ENCODE measurements around the gene G0S2. TPM values are rescaled to one million over a fixed set of nuclear protein-coding genes. Genes with fewer than 3 reads are reported as not detected.
A peak's percentile ranks its signal among the peaks of the same experiment; 100 is the strongest.

The G0S2 gene, protein sequence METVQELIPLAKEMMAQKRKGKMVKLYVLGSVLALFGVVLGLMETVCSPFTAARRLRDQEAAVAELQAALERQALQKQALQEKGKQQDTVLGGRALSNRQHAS
- total RNA-seq: 0.65 to 1.0 TPM (median 0.69 TPM) in 3 replicates
- long read RNA-seq, partial matches to known transcripts: 0 of 2 reads
- long read RNA-seq, other reads (novel, unspliced or antisense): 0 of 2 reads

DNA sequence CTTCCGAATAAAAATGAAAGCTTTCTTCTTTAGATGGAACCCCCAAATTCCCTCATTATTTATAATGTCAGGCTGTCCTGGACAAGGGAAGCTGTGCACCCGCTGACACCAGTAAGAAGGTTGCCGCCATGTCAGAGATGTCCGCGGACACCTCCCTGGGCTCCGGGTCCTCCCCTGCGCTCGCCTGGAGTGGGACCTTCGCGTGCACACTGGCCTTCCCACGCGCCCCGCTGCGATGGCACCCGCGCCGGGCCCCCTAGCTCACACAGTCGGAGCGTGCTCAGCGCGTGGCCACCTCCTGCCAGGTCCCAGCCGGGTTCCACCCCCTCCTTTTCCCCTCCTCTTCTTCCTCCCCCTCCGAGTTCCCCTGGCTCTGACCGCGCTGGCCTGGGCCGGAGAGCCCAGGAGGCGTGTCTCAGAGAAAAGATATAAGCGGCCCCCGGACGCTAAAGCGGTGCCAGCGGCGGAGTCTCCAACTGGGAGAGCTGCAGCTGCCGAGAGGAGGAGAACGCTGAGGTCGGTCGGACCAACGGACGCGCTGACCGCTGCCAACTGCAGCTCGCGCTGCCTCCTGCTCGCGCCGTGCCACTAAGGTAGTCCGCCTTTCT, at the start of gene G0S2:
G0S2 (plus strand) TSS at position 456 of the 608 bp plus-strand sequence. CDS start 273 bp downstream, outside the sequence.
- H3K27ac Mint-ChIP-seq (ENCODE audit: unreplicated experiment): no peak within 1 kb of the TSS
- H3K4me1 Mint-ChIP-seq (ENCODE audit: low read depth): peaks cover 25% of the 10 kb centered on the region
- H3K9me3 Mint-ChIP-seq (ENCODE audit: low read depth): peaks cover 5% of the 10 kb centered on the region
- peaks cover 4% of the 10 kb centered on the region for H3K36me3 Mint-ChIP-seq (ENCODE audit: low read depth)
- DNase-seq (ENCODE audit: low spot score): no peak
- peak within 1 kb of the TSS; percentile 74 for H3K4me3 Mint-ChIP-seq (ENCODE audit: unreplicated experiment)
- H3K27me3 Mint-ChIP-seq (ENCODE audit: low read depth): peaks cover 59% of the 10 kb centered on the region
- TF ChIP-seq, protein P1, sequence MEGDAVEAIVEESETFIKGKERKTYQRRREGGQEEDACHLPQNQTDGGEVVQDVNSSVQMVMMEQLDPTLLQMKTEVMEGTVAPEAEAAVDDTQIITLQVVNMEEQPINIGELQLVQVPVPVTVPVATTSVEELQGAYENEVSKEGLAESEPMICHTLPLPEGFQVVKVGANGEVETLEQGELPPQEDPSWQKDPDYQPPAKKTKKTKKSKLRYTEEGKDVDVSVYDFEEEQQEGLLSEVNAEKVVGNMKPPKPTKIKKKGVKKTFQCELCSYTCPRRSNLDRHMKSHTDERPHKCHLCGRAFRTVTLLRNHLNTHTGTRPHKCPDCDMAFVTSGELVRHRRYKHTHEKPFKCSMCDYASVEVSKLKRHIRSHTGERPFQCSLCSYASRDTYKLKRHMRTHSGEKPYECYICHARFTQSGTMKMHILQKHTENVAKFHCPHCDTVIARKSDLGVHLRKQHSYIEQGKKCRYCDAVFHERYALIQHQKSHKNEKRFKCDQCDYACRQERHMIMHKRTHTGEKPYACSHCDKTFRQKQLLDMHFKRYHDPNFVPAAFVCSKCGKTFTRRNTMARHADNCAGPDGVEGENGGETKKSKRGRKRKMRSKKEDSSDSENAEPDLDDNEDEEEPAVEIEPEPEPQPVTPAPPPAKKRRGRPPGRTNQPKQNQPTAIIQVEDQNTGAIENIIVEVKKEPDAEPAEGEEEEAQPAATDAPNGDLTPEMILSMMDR (IDR thresholded peaks at IDR 0.05): no peak

DNA sequence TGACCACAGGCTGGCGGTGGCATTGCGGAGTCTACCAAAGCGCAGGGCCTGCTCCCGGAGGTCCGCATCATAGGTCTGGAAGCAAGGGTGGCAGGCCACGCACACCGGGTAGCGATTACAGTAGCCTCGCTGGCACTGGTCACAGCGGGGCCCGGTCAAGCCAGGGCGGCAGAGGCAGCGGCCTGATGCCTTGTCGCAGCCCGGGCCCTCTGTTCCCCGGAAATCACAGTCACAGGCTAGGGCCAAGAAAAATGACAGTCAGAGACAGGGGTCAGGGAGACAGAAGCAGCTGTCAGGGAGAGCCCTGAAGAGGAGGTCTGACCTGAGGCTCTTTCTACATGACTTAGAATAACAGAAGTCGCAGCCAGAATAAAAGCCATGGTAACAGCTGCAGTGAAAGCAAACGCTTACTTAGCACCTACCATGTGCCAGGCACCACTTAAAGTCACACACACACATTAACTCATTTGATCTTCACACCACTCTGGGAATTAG, 49.4 kb upstream of the G0S2 start:
- Mint-ChIP-seq H3K4me3 (ENCODE audit: unreplicated experiment) (no peak overlapping the region), H3K4me1 (ENCODE audit: low read depth) (peaks cover 25% of the 10 kb centered on the region), H3K36me3 (ENCODE audit: low read depth) (no peaks in the 10 kb centered on the region), H3K9me3 (ENCODE audit: low read depth) (no peaks in the 10 kb centered on the region), H3K27me3 (ENCODE audit: low read depth) (no peaks in the 10 kb centered on the region), H3K27ac (ENCODE audit: unreplicated experiment) (peak overlapping the region; percentile 83)
- TF ChIP-seq, protein P1 (IDR thresholded peaks at IDR 0.05): no peak
- DNase-seq (ENCODE audit: low spot score): no peak

DNA sequence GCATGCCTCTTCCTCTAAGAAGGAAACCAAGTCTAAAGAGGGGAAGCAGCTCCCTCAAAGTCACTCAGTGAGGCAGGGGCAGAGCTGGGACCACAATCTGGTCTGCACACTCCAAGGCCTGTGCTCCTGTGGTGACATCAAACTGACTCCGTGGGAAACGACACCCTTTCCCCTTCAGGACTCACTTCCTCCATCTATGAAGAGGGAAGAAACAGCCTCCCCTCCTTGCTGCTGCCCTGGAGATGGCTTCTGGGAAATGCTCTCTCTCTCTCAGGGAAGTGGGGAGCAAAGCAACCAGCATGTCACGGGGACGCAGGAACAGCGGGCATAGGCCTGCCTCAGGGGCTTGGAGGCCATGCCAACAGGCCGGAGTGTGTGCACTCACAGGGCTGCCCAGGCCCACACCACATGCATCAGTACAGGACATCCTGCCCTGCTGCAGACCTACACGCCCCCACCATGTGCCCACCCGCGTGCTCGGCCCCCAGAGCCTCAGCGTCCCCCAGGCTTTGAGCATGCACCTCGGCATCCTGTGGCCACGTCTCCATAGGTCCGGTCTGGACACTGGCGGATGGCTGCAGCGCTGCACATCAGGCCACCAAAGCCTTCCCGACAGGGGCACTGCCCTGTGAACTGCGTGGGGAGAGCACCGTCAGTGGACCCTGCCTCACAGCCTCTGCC, 48.7 kb upstream of the G0S2 start:
- TF ChIP-seq, protein P1 (IDR thresholded peaks at IDR 0.05): no peak
- H3K9me3 Mint-ChIP-seq (ENCODE audit: low read depth): no peaks in the 10 kb centered on the region
- no peaks in the 10 kb centered on the region for H3K27me3 Mint-ChIP-seq (ENCODE audit: low read depth)
- DNase-seq (ENCODE audit: low spot score): no peak
- no peak overlapping the region for H3K27ac Mint-ChIP-seq (ENCODE audit: unreplicated experiment)
- no peaks in the 10 kb centered on the region for H3K36me3 Mint-ChIP-seq (ENCODE audit: low read depth)
- H3K4me3 Mint-ChIP-seq (ENCODE audit: unreplicated experiment): no peak overlapping the region
- peaks cover 22% of the 10 kb centered on the region for H3K4me1 Mint-ChIP-seq (ENCODE audit: low read depth)

DNA sequence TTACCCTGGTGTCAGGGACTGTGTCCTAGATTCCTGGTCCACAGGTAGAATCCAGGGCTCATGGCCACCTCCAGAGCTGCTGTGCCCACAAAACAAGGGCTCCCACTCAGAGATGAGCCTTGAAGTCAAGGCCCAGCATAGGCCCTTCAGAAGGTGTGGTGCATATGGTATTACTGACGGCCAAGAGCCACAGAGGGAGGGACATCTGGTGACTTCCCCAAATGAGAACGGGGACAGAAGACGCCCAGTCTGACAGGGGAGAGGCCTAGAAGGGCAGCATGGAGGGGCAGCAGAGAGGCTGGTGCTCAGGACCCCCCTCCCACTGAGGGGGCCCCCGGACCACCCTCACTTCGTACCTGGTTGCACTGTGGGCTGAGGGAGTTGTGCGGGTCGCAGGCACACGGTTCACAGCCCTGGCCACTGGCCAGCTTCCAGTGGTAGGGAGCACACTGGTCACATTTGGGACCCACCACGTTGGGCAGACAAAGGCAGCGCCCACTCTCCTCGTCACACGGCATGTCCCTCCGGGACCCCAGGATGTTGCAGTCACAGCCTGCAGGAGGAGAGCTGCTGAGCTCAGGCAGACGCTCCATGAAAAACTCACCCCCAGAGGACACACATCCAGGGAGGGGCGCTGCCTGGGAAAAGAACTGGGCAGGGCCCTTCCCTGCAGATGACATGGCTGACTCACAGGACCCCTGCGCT, 48.0 kb upstream of the G0S2 start:
- peaks cover 2% of the 10 kb centered on the region for H3K27me3 Mint-ChIP-seq (ENCODE audit: low read depth)
- H3K9me3 Mint-ChIP-seq (ENCODE audit: low read depth): no peaks in the 10 kb centered on the region
- no peak overlapping the region for H3K27ac Mint-ChIP-seq (ENCODE audit: unreplicated experiment)
- TF ChIP-seq, protein P1 (IDR thresholded peaks at IDR 0.05): no peak
- peaks cover 22% of the 10 kb centered on the region for H3K4me1 Mint-ChIP-seq (ENCODE audit: low read depth)
- DNase-seq (ENCODE audit: low spot score): no peak
- H3K4me3 Mint-ChIP-seq (ENCODE audit: unreplicated experiment): no peak overlapping the region
- H3K36me3 Mint-ChIP-seq (ENCODE audit: low read depth): no peaks in the 10 kb centered on the region

DNA sequence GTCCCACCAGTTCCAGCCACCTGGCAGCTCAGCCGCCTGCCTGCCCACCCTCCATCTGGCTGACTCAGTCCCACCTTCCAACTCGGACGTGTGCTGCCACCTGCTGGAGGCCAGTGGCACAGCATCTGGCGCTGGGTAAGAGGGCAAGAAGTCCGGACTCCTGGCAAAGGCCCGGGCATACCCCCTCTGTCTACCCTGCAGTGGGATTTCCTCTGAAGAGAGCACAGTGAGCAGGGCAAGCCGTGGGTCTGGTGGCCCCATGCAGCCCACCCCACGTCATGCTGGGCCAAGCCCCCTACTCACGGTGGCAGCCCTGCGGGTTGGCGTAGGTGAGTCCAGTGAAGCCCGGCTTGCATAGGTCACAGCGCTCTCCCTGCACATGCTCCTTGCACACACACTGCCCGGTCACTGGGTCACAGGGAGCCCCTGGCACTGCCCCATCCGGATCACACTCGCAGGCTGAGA, 47.4 kb upstream of the G0S2 start:
- H3K9me3 Mint-ChIP-seq (ENCODE audit: low read depth): no peaks in the 10 kb centered on the region
- no peak overlapping the region for H3K27ac Mint-ChIP-seq (ENCODE audit: unreplicated experiment)
- DNase-seq (ENCODE audit: low spot score): no peak
- peaks cover 2% of the 10 kb centered on the region for H3K27me3 Mint-ChIP-seq (ENCODE audit: low read depth)
- no peaks in the 10 kb centered on the region for H3K36me3 Mint-ChIP-seq (ENCODE audit: low read depth)
- TF ChIP-seq, protein P1 (IDR thresholded peaks at IDR 0.05): peak; percentile 95
- H3K4me1 Mint-ChIP-seq (ENCODE audit: low read depth): peaks cover 22% of the 10 kb centered on the region
- no peak overlapping the region for H3K4me3 Mint-ChIP-seq (ENCODE audit: unreplicated experiment)
